ENCODE measurements around the gene SLC25A41.
A peak's percentile ranks its signal among the peaks of the same experiment; 100 is the strongest.

Gene SLC25A41

DNA sequence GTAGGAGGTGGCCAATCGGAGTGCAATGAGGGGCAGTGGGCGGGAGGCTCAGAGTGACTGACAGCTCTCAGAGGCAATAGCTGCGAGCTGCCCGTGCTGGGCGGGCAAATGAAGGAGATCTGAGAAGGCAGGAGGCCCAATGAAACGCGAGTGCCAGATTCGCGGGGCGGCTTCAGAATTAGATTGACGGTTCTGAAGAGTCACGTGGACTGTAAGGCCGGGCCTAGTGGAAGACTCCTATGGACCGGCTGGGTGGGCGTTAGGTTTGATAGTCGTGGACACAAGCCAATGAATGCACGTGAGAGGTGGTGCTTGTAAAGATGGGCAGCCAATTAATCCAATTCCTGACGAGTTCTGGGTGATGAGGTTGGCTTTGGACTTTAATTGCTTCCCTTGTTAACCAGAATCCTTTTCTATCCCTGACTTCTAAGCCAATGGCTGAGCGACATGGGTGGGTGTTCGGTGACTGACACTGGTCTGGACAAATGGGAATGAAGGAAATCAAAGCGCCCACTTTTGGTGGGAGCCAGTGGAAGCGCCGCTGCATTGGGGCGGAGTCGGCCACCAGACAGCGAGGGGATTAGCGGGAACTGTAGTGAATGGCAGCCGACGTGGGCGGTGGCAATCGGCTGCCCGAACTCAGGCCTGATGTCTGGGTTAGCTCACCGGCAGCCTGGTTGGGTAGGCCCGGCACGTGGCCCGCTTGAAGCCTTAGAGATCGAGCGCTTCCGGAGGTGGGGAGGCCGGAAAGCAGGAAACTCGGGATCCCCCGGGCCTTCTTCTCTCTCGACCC lies 8.4 kb downstream of the SLC25A41 start:
- peak; percentile 100 for DNase-seq (ENCODE audit: low spot score)
- ChIA-PET POLR2A (ENCODE audit: low non-redundant PET) (no interaction called here), CTCF (no interaction called here)
- TF ChIP-seq, protein P1, sequence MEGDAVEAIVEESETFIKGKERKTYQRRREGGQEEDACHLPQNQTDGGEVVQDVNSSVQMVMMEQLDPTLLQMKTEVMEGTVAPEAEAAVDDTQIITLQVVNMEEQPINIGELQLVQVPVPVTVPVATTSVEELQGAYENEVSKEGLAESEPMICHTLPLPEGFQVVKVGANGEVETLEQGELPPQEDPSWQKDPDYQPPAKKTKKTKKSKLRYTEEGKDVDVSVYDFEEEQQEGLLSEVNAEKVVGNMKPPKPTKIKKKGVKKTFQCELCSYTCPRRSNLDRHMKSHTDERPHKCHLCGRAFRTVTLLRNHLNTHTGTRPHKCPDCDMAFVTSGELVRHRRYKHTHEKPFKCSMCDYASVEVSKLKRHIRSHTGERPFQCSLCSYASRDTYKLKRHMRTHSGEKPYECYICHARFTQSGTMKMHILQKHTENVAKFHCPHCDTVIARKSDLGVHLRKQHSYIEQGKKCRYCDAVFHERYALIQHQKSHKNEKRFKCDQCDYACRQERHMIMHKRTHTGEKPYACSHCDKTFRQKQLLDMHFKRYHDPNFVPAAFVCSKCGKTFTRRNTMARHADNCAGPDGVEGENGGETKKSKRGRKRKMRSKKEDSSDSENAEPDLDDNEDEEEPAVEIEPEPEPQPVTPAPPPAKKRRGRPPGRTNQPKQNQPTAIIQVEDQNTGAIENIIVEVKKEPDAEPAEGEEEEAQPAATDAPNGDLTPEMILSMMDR (conservative IDR thresholded peaks at IDR 0.05; ENCODE audit: low read depth), result no peak
- peak overlapping the region; percentile 83 for H3K27ac ChIP-seq

DNA sequence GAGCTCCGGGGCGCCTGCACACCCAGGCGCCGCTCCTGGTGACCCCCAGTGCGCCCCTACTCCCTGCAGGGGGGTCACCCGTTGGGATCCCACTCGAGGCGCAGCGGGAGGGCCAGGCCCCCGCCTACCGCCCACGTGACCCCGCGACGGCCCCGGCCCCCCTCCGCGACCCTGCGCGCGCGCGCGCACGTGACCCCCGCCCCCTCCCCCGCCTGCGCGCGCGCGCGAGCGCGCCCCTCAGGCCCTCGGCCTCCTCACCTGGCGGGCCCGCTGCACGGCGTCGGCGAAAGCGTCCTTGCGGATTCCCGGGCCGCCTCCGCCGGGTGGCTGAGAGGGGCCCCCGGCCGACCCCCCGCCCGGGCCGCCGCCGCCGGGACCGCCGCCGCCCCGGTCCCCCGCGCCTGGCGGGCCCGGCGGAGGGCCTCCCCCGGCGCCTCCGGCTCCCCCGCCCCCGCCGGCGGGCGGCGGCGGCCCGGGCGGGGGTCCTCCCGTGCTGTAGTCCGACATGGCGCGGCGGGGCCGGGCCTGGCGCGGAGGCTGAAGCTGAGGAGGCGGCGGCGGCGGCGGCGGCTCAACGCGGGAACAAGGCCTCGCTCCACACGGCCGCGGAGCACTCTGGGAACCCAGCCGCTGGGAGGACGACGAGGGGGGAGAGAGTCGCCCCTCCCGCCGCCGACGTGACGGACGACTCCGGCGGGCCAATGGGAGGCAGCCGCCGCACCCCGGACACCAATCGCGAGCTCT lies 9.2 kb downstream of the SLC25A41 start, which contains the start of gene KHSRP:
Gene KHSRP (minus strand): TSS at position 617 of the 744 bp plus-strand sequence. CDS start 110 bp downstream, at position 507.
- ChIA-PET CTCF (no interaction called here), POLR2A (ENCODE audit: low non-redundant PET) (no interaction called here)
- peak; percentile 37 for DNase-seq (ENCODE audit: low spot score)
- H3K27ac ChIP-seq, result peak within 1 kb of the TSS; percentile 83
- TF ChIP-seq, protein P1 (conservative IDR thresholded peaks at IDR 0.05; ENCODE audit: low read depth), result no peak

DNA sequence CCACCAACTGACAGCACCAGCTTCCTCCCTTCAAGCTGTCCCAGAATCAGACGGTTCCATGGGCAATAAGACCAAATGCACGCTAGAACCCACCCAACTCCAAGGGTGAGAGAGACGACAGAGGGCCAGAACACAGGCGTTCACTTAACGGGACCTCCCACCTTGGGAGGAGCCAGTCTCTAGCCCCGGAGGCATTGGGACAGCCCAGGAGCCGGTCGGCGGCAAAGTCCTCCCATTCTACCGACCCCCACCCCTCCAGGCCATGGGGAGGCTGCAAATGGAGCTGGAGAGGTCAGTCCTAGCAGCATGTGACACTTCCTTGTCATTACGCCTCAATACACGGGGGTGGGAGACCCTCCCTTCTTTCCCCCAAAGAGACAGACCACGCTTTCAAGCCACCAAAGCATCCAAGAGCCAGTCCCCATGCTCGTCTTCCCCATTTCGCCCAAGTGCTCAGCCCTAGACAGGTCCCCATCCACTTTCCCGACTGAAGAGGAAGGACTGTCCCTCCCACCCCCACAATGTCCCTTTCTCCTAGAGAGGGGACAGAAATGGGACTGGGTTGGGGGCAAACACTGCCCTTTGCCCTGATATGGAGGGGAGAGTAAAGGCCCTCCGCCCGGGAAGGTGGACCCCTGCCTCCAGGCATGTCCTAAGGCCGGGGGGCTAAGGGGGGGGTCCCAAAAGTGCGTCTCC lies 9.9 kb downstream of the SLC25A41 start:
- H3K27ac ChIP-seq, result peak overlapping the region; percentile 83
- ChIA-PET CTCF (no interaction called here), POLR2A (ENCODE audit: low non-redundant PET) (no interaction called here)
- DNase-seq (ENCODE audit: low spot score), result peak; percentile 63
- TF ChIP-seq, protein P1 (conservative IDR thresholded peaks at IDR 0.05; ENCODE audit: low read depth), result no peak

DNA sequence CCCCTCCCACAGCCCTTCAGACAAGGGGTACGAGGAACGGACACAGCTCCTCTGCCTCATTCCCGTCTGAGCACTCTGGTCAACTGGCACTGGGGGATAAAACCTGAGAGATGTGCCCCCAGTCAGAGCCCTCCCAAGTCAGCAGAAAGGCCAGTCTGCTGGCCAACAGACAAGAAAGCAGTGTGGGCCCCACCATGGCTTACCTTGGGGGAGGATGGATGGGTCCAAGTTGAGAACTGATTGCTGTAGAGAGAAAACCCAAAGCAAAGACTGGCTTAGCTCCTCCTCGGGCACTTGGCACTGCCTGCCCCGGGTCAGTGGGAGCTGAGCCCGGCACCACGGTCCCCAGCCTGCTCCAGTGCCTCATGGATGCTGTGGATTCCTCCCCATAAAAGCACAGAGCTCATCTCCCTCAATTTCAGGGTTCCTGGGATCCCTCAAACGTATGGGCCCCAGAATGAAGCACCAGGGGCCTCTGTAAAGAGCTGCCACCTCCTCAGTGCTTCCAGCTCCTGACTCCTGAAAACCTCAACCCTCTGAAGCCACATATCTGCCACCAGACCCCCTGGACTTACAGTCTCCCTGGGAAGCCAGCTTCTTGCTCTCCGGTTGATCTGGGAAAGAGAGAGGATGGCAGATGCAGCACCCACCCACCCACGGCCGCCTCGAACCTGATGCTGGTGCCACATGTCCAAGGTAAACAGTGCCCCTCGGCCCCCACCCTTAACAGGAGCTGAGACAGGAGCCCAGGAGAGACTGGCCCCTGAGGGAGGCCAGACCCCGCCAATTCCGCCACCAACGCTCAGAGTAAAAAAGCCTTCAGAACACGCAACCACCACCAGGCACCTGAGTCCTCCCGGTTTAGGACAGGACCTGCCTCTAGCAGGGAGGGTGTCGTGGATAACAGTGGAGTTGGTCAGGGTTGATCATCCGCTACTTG lies 12.2 kb downstream of the SLC25A41 start:
- H3K27ac ChIP-seq, result peak overlapping the region; percentile 20
- POLR2A ChIA-PET (ENCODE audit: low non-redundant PET), result interaction anchor here (0.6 to 1.1 kb wide), 3 partner anchors 48 to 873 kb away, joined by 4 to 6 read pairs (median 4); no protein-coding TSS in a partner anchor
- TF ChIP-seq, protein P1 (conservative IDR thresholded peaks at IDR 0.05; ENCODE audit: low read depth), result no peak
- no peak for DNase-seq (ENCODE audit: low spot score)
- CTCF ChIA-PET, result no interaction called here

DNA sequence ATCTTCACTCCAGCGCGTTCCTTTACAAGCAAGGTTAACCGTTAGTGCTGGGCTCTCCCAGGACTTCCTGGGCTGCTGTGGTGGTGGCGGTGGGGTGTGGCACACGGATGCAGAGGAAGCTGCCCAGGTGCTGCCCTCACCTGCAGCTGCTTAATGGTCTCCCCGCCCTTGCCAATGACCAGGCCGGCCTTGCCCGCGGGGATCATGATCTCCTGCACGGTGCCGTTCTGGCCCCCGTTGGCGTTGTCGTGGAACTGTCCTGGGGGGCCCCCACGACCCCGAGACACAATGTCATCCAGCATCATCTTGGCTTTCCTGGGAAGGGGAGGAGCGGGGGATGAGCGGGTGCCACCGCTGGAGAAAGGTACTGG lies 15.0 kb downstream of the SLC25A41 start:
- DNase-seq (ENCODE audit: low spot score), result no peak
- POLR2A ChIA-PET (ENCODE audit: low non-redundant PET), result no interaction called here
- TF ChIP-seq, protein P1 (conservative IDR thresholded peaks at IDR 0.05; ENCODE audit: low read depth), result no peak
- H3K27ac ChIP-seq, result peak overlapping the region; percentile 16
- CTCF ChIA-PET, result no interaction called here

All from RWPE1 (cell line).